Measurements from ENCODE around the gene MAGI2. TPM values are rescaled to one million over a fixed set of nuclear protein-coding genes. Genes with fewer than 3 reads are reported as not detected.

The MAGI2 gene
- total RNA-seq, 2 experiments from 2014 or later, result 0.03 to 0.17 TPM

DNA sequence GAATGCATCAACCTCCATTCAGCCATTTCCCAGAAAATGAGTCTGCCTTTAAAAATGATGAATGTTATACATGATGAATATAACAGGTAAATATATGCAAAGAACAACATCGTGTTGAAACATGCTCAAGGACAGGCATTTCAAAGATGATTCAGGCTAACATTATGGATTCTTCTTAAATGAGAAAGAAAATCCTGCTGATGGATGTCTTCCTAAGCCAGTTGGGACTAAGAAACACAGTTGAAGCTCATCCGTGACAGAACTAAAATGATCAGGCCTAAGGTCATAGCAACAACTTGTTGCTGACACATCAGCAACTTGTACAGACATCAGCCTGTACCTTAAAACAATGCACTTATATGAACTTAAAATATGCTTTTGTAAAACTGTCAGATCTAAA is 267.9 kb downstream of the MAGI2 start:
- no peak overlapping the region for H3K4me2 ChIP-seq (ENCODE audit: low read length)
- H3K79me2 ChIP-seq (ENCODE audit: insufficient read depth, low read depth, low read length), result no peaks in the 10 kb centered on the region
- no peak overlapping the region for H3K27ac ChIP-seq (ENCODE audit: low read depth, low read length, poor library complexity, severe bottlenecking)
- no peak overlapping the region for H2AFZ ChIP-seq (ENCODE audit: low read length)
- no peaks in the 10 kb centered on the region for H3K36me3 ChIP-seq (ENCODE audit: insufficient read depth, low read length)
- TF ChIP-seq, protein P1, sequence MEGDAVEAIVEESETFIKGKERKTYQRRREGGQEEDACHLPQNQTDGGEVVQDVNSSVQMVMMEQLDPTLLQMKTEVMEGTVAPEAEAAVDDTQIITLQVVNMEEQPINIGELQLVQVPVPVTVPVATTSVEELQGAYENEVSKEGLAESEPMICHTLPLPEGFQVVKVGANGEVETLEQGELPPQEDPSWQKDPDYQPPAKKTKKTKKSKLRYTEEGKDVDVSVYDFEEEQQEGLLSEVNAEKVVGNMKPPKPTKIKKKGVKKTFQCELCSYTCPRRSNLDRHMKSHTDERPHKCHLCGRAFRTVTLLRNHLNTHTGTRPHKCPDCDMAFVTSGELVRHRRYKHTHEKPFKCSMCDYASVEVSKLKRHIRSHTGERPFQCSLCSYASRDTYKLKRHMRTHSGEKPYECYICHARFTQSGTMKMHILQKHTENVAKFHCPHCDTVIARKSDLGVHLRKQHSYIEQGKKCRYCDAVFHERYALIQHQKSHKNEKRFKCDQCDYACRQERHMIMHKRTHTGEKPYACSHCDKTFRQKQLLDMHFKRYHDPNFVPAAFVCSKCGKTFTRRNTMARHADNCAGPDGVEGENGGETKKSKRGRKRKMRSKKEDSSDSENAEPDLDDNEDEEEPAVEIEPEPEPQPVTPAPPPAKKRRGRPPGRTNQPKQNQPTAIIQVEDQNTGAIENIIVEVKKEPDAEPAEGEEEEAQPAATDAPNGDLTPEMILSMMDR (conservative IDR thresholded peaks at IDR 0.05; ENCODE audit: low read length), result no peak
- no peak for TF ChIP-seq EZH2phosphoT487 (IDR thresholded peaks at IDR 0.05; ENCODE audit: borderline replicate concordance, low read depth, low read length)
- BruUV-seq (replicated peaks), result no TSS peak
- intact Hi-C loops (cut with micrococcal nuclease; ENCODE audit: unreplicated experiment), result no loop called here
- no peak for DNase-seq (ENCODE audit: low spot score)
- H3K9me3 ChIP-seq (ENCODE audit: low read length), result no peaks in the 10 kb centered on the region
- CTCF ChIA-PET (ENCODE audit: unreplicated experiment), result no interaction called here
- no peaks in the 10 kb centered on the region for H4K20me1 ChIP-seq (ENCODE audit: insufficient read depth, low read length)
- no peaks in the 10 kb centered on the region for H3K9me2 ChIP-seq (ENCODE audit: insufficient read depth, low read length)
- POLR2A ChIA-PET, result no interaction called here
- no peaks in the 10 kb centered on the region for H3K4me1 ChIP-seq (ENCODE audit: insufficient read depth, low read length, poor library complexity, severe bottlenecking)
- H3K4me3 ChIP-seq (ENCODE audit: low read depth, low read length, poor library complexity, severe bottlenecking), result no peak overlapping the region

- no peaks in the 10 kb centered on the region for H3K36me3 ChIP-seq (ENCODE audit: insufficient read depth, low read length)
- H3K4me1 ChIP-seq (ENCODE audit: insufficient read depth, low read length, poor library complexity, severe bottlenecking), result no peaks in the 10 kb centered on the region
- intact Hi-C loops (cut with micrococcal nuclease; ENCODE audit: unreplicated experiment), result no loop called here
- no peak overlapping the region for H2AFZ ChIP-seq (ENCODE audit: low read length)
- H4K20me1 ChIP-seq (ENCODE audit: insufficient read depth, low read length), result no peaks in the 10 kb centered on the region
- no peak overlapping the region for H3K27ac ChIP-seq (ENCODE audit: low read depth, low read length, poor library complexity, severe bottlenecking)
- no peak overlapping the region for H3K4me2 ChIP-seq (ENCODE audit: low read length)
- no peaks in the 10 kb centered on the region for H3K9me3 ChIP-seq (ENCODE audit: low read length)
- ChIA-PET POLR2A (no interaction called here), CTCF (ENCODE audit: unreplicated experiment) (no interaction called here)
- no peaks in the 10 kb centered on the region for H3K79me2 ChIP-seq (ENCODE audit: insufficient read depth, low read depth, low read length)
- no TSS peak for BruUV-seq (replicated peaks)
- H3K4me3 ChIP-seq (ENCODE audit: low read depth, low read length, poor library complexity, severe bottlenecking), result no peak overlapping the region
- H3K9me2 ChIP-seq (ENCODE audit: insufficient read depth, low read length), result no peaks in the 10 kb centered on the region
- TF ChIP-seq, protein P1 (conservative IDR thresholded peaks at IDR 0.05; ENCODE audit: low read length), result no peak
- no peak for TF ChIP-seq EZH2phosphoT487 (IDR thresholded peaks at IDR 0.05; ENCODE audit: borderline replicate concordance, low read depth, low read length)
- no peak for DNase-seq (ENCODE audit: low spot score)
Measured at GRCh38 chr7:79182283-79182682, 271.2 kb downstream of the MAGI2 start.

DNA sequence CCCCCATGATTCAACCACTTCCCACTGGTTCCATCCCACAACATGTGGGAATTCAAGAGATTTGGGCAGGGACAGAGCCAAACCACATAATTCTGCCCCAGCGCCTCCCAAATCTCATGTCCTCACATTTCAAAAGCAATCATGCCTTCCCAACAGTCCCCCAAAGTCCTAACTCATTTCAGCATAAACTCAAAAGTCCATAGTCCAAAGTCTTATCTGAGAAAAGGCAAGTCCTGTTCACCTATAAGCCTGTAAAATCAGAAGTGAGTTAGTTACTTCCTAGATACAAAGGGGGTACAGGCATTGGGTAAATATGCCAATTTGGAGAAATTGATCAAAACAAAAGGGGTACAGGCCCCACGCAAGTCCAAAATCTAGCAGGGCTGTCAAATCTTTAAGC is 272.9 kb downstream of the MAGI2 start:
- H3K9me3 ChIP-seq (ENCODE audit: low read length), result no peaks in the 10 kb centered on the region
- no peak for DNase-seq (ENCODE audit: low spot score)
- ChIA-PET POLR2A (interaction anchor here (0.7 kb wide), 1 partner anchor 249 kb away, joined by 3 read pairs; no protein-coding TSS in a partner anchor), CTCF (ENCODE audit: unreplicated experiment) (no interaction called here)
- H4K20me1 ChIP-seq (ENCODE audit: insufficient read depth, low read length), result no peaks in the 10 kb centered on the region
- no peak for TF ChIP-seq EZH2phosphoT487 (IDR thresholded peaks at IDR 0.05; ENCODE audit: borderline replicate concordance, low read depth, low read length)
- TF ChIP-seq, protein P1 (conservative IDR thresholded peaks at IDR 0.05; ENCODE audit: low read length), result no peak
- no peaks in the 10 kb centered on the region for H3K4me1 ChIP-seq (ENCODE audit: insufficient read depth, low read length, poor library complexity, severe bottlenecking)
- no peak overlapping the region for H3K4me2 ChIP-seq (ENCODE audit: low read length)
- no peak overlapping the region for H3K4me3 ChIP-seq (ENCODE audit: low read depth, low read length, poor library complexity, severe bottlenecking)
- intact Hi-C loops (cut with micrococcal nuclease; ENCODE audit: unreplicated experiment), result no loop called here
- no TSS peak for BruUV-seq (replicated peaks)
- H3K27ac ChIP-seq (ENCODE audit: low read depth, low read length, poor library complexity, severe bottlenecking), result no peak overlapping the region
- no peaks in the 10 kb centered on the region for H3K9me2 ChIP-seq (ENCODE audit: insufficient read depth, low read length)
- H2AFZ ChIP-seq (ENCODE audit: low read length), result no peak overlapping the region
- H3K79me2 ChIP-seq (ENCODE audit: insufficient read depth, low read depth, low read length), result no peaks in the 10 kb centered on the region
- H3K36me3 ChIP-seq (ENCODE audit: insufficient read depth, low read length), result no peaks in the 10 kb centered on the region
